ENCODE measurements around the gene OPA1. TPM values are rescaled to one million over a fixed set of nuclear protein-coding genes. Genes with fewer than 3 reads are reported as not detected.
A peak's percentile ranks its signal among the peaks of the same experiment; 100 is the strongest.

The OPA1 gene
- total RNA-seq, 1 experiment from 2014 or later: 62.5 TPM

DNA sequence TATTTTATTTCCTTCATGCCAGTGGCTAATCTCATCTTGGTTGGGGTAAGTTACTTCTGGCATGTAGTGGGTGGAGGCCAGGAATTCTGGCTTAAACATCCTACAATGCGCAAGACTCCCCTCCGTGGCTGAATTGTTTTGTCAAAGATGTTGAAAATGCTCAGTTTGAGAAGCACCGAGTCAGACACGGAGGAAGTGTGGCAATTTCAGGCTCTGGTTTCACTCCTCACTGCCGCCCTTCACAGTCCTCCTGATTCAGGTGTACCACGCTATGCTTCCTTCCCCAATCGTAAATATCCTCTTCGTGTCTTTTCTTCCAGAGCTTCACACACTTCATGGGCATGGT lies 150.7 kb downstream of the OPA1 start:
- BruUV-seq (replicated peaks): no TSS peak
- no peaks in the 10 kb centered on the region for H3K9me3 Mint-ChIP-seq (ENCODE audit: unreplicated experiment)
- peak; percentile 6 for DNase-seq (ENCODE audit: unreplicated experiment)
- TF ChIP-seq, protein P1, sequence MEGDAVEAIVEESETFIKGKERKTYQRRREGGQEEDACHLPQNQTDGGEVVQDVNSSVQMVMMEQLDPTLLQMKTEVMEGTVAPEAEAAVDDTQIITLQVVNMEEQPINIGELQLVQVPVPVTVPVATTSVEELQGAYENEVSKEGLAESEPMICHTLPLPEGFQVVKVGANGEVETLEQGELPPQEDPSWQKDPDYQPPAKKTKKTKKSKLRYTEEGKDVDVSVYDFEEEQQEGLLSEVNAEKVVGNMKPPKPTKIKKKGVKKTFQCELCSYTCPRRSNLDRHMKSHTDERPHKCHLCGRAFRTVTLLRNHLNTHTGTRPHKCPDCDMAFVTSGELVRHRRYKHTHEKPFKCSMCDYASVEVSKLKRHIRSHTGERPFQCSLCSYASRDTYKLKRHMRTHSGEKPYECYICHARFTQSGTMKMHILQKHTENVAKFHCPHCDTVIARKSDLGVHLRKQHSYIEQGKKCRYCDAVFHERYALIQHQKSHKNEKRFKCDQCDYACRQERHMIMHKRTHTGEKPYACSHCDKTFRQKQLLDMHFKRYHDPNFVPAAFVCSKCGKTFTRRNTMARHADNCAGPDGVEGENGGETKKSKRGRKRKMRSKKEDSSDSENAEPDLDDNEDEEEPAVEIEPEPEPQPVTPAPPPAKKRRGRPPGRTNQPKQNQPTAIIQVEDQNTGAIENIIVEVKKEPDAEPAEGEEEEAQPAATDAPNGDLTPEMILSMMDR (IDR thresholded peaks at IDR 0.05; ENCODE audit: unreplicated experiment): no peak
- no peaks in the 10 kb centered on the region for H3K36me3 Mint-ChIP-seq (ENCODE audit: insufficient read depth, unreplicated experiment)
- no peak overlapping the region for H3K4me3 Mint-ChIP-seq (ENCODE audit: unreplicated experiment)
- no peaks in the 10 kb centered on the region for H3K4me1 Mint-ChIP-seq (ENCODE audit: insufficient read depth, unreplicated experiment)
- ChIA-PET POLR2A (no interaction called here), CTCF (no interaction called here)
- intact Hi-C loops (cut with micrococcal nuclease): no loop called here
- peaks cover 13% of the 10 kb centered on the region for H3K27me3 Mint-ChIP-seq (ENCODE audit: insufficient read depth, unreplicated experiment)
- no peak overlapping the region for H3K27ac Mint-ChIP-seq (ENCODE audit: low read depth, unreplicated experiment)

DNA sequence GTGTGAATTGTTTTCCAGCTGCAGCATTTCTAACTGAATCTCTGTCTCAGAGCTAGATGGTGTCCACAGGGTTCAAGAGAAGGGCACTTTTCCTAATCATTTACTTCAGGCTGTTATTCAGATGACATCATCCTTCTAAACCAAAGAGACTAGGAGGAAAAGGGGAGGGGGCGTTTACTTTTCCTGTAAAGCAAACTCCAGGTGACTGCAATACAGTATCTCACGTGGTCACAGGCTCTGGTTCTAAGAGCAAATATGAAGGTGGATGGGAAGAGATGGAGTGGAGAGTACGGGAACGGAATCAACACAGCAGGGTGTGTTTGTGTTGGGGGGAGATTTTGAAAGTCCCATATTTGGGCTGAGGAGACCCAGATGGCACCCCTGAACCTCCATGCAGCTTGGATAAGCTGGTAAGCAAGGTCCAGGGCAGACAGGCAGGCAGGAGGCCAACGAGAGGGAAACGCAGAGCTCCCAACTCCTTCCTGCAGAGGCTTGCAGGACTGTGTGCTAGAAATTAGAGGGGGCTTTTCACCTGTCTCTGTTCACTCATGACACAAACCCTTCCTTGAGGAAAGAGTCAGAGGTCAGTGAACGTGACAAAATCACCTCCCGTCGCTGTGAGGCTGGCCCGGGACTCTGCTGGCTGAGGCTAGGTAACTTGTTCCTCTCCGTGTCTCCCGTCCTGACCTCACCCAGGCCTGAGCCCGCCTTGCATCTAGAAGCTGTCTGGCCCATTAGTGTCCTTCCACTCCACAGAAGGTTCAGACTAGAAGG lies 151.2 kb downstream of the OPA1 start:
- H3K4me3 Mint-ChIP-seq (ENCODE audit: unreplicated experiment): no peak overlapping the region
- no TSS peak for BruUV-seq (replicated peaks)
- TF ChIP-seq, protein P1 (IDR thresholded peaks at IDR 0.05; ENCODE audit: unreplicated experiment): no peak
- peaks cover 19% of the 10 kb centered on the region for H3K27me3 Mint-ChIP-seq (ENCODE audit: insufficient read depth, unreplicated experiment)
- intact Hi-C loops (cut with micrococcal nuclease): no loop called here
- no peaks in the 10 kb centered on the region for H3K36me3 Mint-ChIP-seq (ENCODE audit: insufficient read depth, unreplicated experiment)
- no peak overlapping the region for H3K27ac Mint-ChIP-seq (ENCODE audit: low read depth, unreplicated experiment)
- CTCF ChIA-PET: interaction anchor here (0.8 kb wide), 1 partner anchor 36 kb away, joined by 3 read pairs; no protein-coding TSS in a partner anchor
- H3K9me3 Mint-ChIP-seq (ENCODE audit: unreplicated experiment): no peaks in the 10 kb centered on the region
- no peaks in the 10 kb centered on the region for H3K4me1 Mint-ChIP-seq (ENCODE audit: insufficient read depth, unreplicated experiment)
- POLR2A ChIA-PET: interaction anchor here (0.7 kb wide), 1 partner anchor 121 kb away, joined by 3 read pairs; no protein-coding TSS in a partner anchor
- no peak for DNase-seq (ENCODE audit: unreplicated experiment)

DNA sequence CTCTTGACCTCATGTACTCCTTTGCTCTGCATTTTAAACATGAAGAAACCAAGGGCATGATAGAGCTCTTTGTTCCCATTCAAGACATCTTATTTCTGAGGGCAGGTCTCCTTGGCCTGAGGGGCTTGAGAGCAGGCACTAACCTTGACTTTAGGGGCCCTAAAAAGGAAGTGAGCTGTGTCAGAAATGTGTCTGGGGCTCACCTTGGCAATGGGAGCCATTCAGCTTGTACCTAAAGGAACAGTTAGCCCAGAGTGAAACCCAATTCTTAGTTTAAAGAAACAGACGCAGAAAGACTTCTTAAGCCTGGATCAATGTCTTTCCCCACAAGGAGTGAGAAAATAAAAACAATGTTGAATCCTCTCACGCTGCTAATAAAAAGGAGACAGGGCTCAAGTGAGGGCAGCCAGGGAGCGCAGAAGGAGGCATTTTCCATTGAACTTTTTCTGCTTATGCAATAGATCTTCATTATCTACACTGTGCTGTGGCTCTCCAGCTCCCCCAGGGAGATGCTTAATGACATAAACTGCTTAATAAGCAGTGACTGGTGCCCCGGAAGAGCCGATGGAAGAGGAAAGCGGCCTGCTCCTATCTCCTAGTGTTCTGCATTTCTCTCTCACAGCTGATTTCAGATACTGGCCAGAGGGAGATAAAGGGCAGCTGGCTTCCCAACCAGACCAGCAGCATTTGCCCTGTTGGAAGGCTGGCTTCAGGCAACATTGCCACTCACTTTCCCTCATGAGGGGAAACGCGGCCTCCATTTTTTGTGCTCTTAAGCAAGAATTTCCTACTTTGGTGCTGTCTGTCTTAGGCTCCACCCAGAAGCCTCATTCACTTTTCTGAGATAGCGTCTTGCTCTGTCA lies 152.0 kb downstream of the OPA1 start:
- Mint-ChIP-seq H3K4me3 (ENCODE audit: unreplicated experiment) (no peak overlapping the region), H3K27me3 (ENCODE audit: insufficient read depth, unreplicated experiment) (peaks cover 23% of the 10 kb centered on the region), H3K36me3 (ENCODE audit: insufficient read depth, unreplicated experiment) (no peaks in the 10 kb centered on the region), H3K9me3 (ENCODE audit: unreplicated experiment) (no peaks in the 10 kb centered on the region), H3K4me1 (ENCODE audit: insufficient read depth, unreplicated experiment) (no peaks in the 10 kb centered on the region), H3K27ac (ENCODE audit: low read depth, unreplicated experiment) (no peak overlapping the region)
- DNase-seq (ENCODE audit: unreplicated experiment): no peak
- ChIA-PET CTCF (interaction anchor here (0.8 kb wide), 1 partner anchor 35 kb away, joined by 3 read pairs; no protein-coding TSS in a partner anchor), POLR2A (interaction anchor here (0.7 to 1.3 kb wide), 2 partner anchors 22 to 122 kb away, joined by 3 to 4 read pairs; no protein-coding TSS in a partner anchor)
- intact Hi-C loops (cut with micrococcal nuclease): no loop called here
- BruUV-seq (replicated peaks): no TSS peak
- TF ChIP-seq, protein P1 (IDR thresholded peaks at IDR 0.05; ENCODE audit: unreplicated experiment): no peak

DNA sequence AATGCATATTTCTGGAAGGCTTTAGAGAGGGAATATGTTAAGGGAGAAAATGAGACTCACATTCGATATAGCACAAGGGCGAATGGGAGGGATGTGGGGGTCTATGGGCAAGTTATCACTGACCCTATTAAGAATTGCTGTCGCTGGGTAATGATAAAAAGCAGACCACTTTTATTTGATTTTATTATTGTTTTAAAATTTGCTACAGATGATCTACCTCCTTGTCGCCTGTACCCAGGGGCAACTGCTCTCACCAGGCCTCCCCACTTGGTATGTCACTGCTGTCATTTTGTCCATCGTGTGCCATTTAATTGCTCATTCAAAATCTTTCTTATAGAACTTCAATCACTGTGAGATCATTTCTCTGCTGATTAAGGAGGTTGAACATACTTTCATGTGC lies 153.8 kb downstream of the OPA1 start:
- H3K27ac Mint-ChIP-seq (ENCODE audit: low read depth, unreplicated experiment): no peak overlapping the region
- no peak for DNase-seq (ENCODE audit: unreplicated experiment)
- no TSS peak for BruUV-seq (replicated peaks)
- H3K4me1 Mint-ChIP-seq (ENCODE audit: insufficient read depth, unreplicated experiment): no peaks in the 10 kb centered on the region
- H3K27me3 Mint-ChIP-seq (ENCODE audit: insufficient read depth, unreplicated experiment): peaks cover 25% of the 10 kb centered on the region
- intact Hi-C loops (cut with micrococcal nuclease): no loop called here
- TF ChIP-seq, protein P1 (IDR thresholded peaks at IDR 0.05; ENCODE audit: unreplicated experiment): no peak
- ChIA-PET CTCF (no interaction called here), POLR2A (no interaction called here)
- H3K4me3 Mint-ChIP-seq (ENCODE audit: unreplicated experiment): no peak overlapping the region
- H3K9me3 Mint-ChIP-seq (ENCODE audit: unreplicated experiment): no peaks in the 10 kb centered on the region
- no peaks in the 10 kb centered on the region for H3K36me3 Mint-ChIP-seq (ENCODE audit: insufficient read depth, unreplicated experiment)

Data from MCF 10A (cell line).